ENCODE data around the gene ABCD4. TPM values are rescaled to one million over a fixed set of nuclear protein-coding genes. Genes with fewer than 3 reads are reported as not detected.

ABCD4 gene
- polyA plus RNA-seq, 1 donor (not counting 4 experiments of a cell fraction or from before 2014, with no cell fraction given), result 12.9 TPM

- Histone ChIP-seq H3K9ac (ENCODE audit: control insufficient read depth, extremely low read depth, insufficient read depth, low read length) (no peak overlapping the region), H3K9me1 (ENCODE audit: control insufficient read depth, extremely low read depth, insufficient read depth, low read length) (no peaks in the 10 kb centered on the region), H2AFZ (ENCODE audit: control insufficient read depth, low read length) (no peak overlapping the region), H3K4me2 (ENCODE audit: control insufficient read depth, extremely low read depth, insufficient read depth, low read depth, low read length) (no peak overlapping the region), H3K36me3 (ENCODE audit: control insufficient read depth in 2 of 2, extremely low read depth in 1 of 2, insufficient read depth in 2 of 2, low read length in 2 of 2) (no peaks in the 10 kb centered on the region), H3K27me3 (ENCODE audit: control insufficient read depth, extremely low read depth, insufficient read depth, low read length) (peaks cover 7% of the 10 kb centered on the region), H3K4me1 (ENCODE audit: control insufficient read depth, extremely low read depth, insufficient read depth, low read length) (peaks cover 18% of the 10 kb centered on the region), H3K9me3 (ENCODE audit: control insufficient read depth, low read depth, low read length) (no peaks in the 10 kb centered on the region), H3K27ac (ENCODE audit: control insufficient read depth, insufficient read depth, low read length) (no peak overlapping the region), H3K4me3 (ENCODE audit: control insufficient read depth in 2 of 3, extremely low read depth in 1 of 3, insufficient read depth in 2 of 3, low read depth in 1 of 3, low read length in 3 of 3) (no peak overlapping the region), H4K20me1 (ENCODE audit: control insufficient read depth, extremely low read depth, insufficient read depth, low read length) (no peaks in the 10 kb centered on the region), H3K79me2 (ENCODE audit: control insufficient read depth, insufficient read depth, low read length) (no peaks in the 10 kb centered on the region)
- DNase-seq (ENCODE audit: low read depth, low spot score) (no peak), FAIRE-seq (no peak)
- dilution Hi-C loops (cut with MboI; ENCODE audit: extremely low pct_ligation_motif_present, low sequenced_read_pairs), result no loop called here
- TF ChIP-seq, protein P1, sequence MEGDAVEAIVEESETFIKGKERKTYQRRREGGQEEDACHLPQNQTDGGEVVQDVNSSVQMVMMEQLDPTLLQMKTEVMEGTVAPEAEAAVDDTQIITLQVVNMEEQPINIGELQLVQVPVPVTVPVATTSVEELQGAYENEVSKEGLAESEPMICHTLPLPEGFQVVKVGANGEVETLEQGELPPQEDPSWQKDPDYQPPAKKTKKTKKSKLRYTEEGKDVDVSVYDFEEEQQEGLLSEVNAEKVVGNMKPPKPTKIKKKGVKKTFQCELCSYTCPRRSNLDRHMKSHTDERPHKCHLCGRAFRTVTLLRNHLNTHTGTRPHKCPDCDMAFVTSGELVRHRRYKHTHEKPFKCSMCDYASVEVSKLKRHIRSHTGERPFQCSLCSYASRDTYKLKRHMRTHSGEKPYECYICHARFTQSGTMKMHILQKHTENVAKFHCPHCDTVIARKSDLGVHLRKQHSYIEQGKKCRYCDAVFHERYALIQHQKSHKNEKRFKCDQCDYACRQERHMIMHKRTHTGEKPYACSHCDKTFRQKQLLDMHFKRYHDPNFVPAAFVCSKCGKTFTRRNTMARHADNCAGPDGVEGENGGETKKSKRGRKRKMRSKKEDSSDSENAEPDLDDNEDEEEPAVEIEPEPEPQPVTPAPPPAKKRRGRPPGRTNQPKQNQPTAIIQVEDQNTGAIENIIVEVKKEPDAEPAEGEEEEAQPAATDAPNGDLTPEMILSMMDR (optimal IDR thresholded peaks at IDR 0.05 in 1 of 3, IDR thresholded peaks at IDR 0.05 in 1 of 3, conservative IDR thresholded peaks at IDR 0.05 in 1 of 3; ENCODE audit: extremely low read depth in 1 of 3, insufficient read depth in 2 of 3, low read length in 3 of 3), result no peak
- TF ChIP-seq EZH2 (IDR thresholded peaks at IDR 0.05; ENCODE audit: low read length), result no peak
Observed at GRCh38 chr14:74263921-74264320, 38.8 kb downstream of the ABCD4 start.

DNA sequence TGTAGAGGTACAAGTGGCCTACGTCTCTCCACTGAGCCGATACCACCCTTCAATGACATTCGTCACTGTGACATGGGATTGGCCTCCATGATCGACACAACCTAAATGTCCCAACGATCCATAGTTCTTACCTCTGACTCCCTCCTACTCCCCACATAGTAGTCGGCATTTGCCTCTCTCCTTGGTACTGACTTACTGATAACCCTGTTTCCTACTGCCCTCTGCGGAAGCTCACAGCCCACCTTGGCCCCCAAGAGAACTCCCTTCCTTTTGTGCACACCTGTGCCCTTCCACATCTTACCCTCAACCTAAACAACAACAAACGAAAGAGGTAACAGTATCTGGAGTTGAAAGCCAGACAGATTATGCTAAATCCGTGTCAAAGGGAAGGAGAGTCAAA is 39.6 kb downstream of the ABCD4 start:
- H3K4me2 ChIP-seq (ENCODE audit: control insufficient read depth, extremely low read depth, insufficient read depth, low read depth, low read length), result no peak overlapping the region
- no peak for TF ChIP-seq EZH2 (IDR thresholded peaks at IDR 0.05; ENCODE audit: low read length)
- TF ChIP-seq, protein P1 (optimal IDR thresholded peaks at IDR 0.05 in 1 of 3, IDR thresholded peaks at IDR 0.05 in 1 of 3, conservative IDR thresholded peaks at IDR 0.05 in 1 of 3; ENCODE audit: extremely low read depth in 1 of 3, insufficient read depth in 2 of 3, low read length in 3 of 3), result no peak
- H3K9me1 ChIP-seq (ENCODE audit: control insufficient read depth, extremely low read depth, insufficient read depth, low read length), result no peaks in the 10 kb centered on the region
- DNase-seq (ENCODE audit: low read depth, low spot score) (no peak), FAIRE-seq (no peak)
- peaks cover 19% of the 10 kb centered on the region for H3K4me1 ChIP-seq (ENCODE audit: control insufficient read depth, extremely low read depth, insufficient read depth, low read length)
- no peaks in the 10 kb centered on the region for H3K9me3 ChIP-seq (ENCODE audit: control insufficient read depth, low read depth, low read length)
- H3K27ac ChIP-seq (ENCODE audit: control insufficient read depth, insufficient read depth, low read length), result no peak overlapping the region
- H3K36me3 ChIP-seq (ENCODE audit: control insufficient read depth in 2 of 2, extremely low read depth in 1 of 2, insufficient read depth in 2 of 2, low read length in 2 of 2), result no peaks in the 10 kb centered on the region
- no peak overlapping the region for H3K4me3 ChIP-seq (ENCODE audit: control insufficient read depth in 2 of 3, extremely low read depth in 1 of 3, insufficient read depth in 2 of 3, low read depth in 1 of 3, low read length in 3 of 3)
- no peak overlapping the region for H2AFZ ChIP-seq (ENCODE audit: control insufficient read depth, low read length)
- no peaks in the 10 kb centered on the region for H4K20me1 ChIP-seq (ENCODE audit: control insufficient read depth, extremely low read depth, insufficient read depth, low read length)
- peaks cover 15% of the 10 kb centered on the region for H3K27me3 ChIP-seq (ENCODE audit: control insufficient read depth, extremely low read depth, insufficient read depth, low read length)
- no peak overlapping the region for H3K9ac ChIP-seq (ENCODE audit: control insufficient read depth, extremely low read depth, insufficient read depth, low read length)
- dilution Hi-C loops (cut with MboI; ENCODE audit: extremely low pct_ligation_motif_present, low sequenced_read_pairs), result no loop called here
- no peaks in the 10 kb centered on the region for H3K79me2 ChIP-seq (ENCODE audit: control insufficient read depth, insufficient read depth, low read length)
